ENCODE data around the gene NKX6-2.
"Not testable (repeated sequence)": the region's sequence is repeated elsewhere in the genome, so short reads cannot be mapped to it uniquely, and the experiment has no call there.

NKX6-2 gene

GRCh38 chr10:132780356-132780755 is 5.6 kb downstream of the NKX6-2 start:
- DNase-seq (ENCODE audit: low read depth in 2 of 2), result no peak

GRCh38 chr10:132779549-132780294 is 6.2 kb downstream of the NKX6-2 start:
- DNase-seq (ENCODE audit: low read depth in 2 of 2), result no peak

- DNase-seq (ENCODE audit: low read depth in 2 of 2), result no peak
Measured at GRCh38 chr10:132777441-132777840, 8.5 kb downstream of the NKX6-2 start.

GRCh38 chr10:132776821-132777220 is 9.1 kb downstream of the NKX6-2 start:
- DNase-seq (ENCODE audit: low read depth in 2 of 2), result no peak

- no peak for DNase-seq (ENCODE audit: low read depth in 2 of 2)
Measured at GRCh38 chr10:132776186-132776585, 9.8 kb downstream of the NKX6-2 start.

- DNase-seq (ENCODE audit: low read depth in 2 of 2), result no peak
Measured at GRCh38 chr10:132774902-132775863, 10.8 kb downstream of the NKX6-2 start.

- DNase-seq (ENCODE audit: low read depth in 2 of 2), result no peak
Measured at GRCh38 chr10:132774181-132774901, 11.6 kb downstream of the NKX6-2 start.

GRCh38 chr10:132772816-132773215 is 13.1 kb downstream of the NKX6-2 start:
- DNase-seq (ENCODE audit: low read depth in 2 of 2), result not testable (repeated sequence)

GRCh38 chr10:132770061-132771021 is 15.6 kb downstream of the NKX6-2 start:
- DNase-seq (ENCODE audit: low read depth in 2 of 2), result no peak

GRCh38 chr10:132768346-132769248 is 17.4 kb downstream of the NKX6-2 start:
- no peak for DNase-seq (ENCODE audit: low read depth in 2 of 2)

GRCh38 chr10:132766291-132766690 is 19.7 kb downstream of the NKX6-2 start:
- DNase-seq (ENCODE audit: low read depth in 2 of 2), result no peak

- no peak for DNase-seq (ENCODE audit: low read depth in 2 of 2)
Measured at GRCh38 chr10:132765435-132765834, 20.5 kb downstream of the NKX6-2 start.

GRCh38 chr10:132764108-132764507 is 21.8 kb downstream of the NKX6-2 start:
- no peak for DNase-seq (ENCODE audit: low read depth in 2 of 2)

- no peak for DNase-seq (ENCODE audit: low read depth in 2 of 2)
Measured at GRCh38 chr10:132763545-132763944, 22.4 kb downstream of the NKX6-2 start.

GRCh38 chr10:132762267-132762666 is 23.7 kb downstream of the NKX6-2 start:
- no peak for DNase-seq (ENCODE audit: low read depth in 2 of 2)

GRCh38 chr10:132761395-132762060 is 24.4 kb downstream of the NKX6-2 start:
- no peak for DNase-seq (ENCODE audit: low read depth in 2 of 2)

GRCh38 chr10:132758865-132759264 is 27.1 kb downstream of the NKX6-2 start:
- no peak for DNase-seq (ENCODE audit: low read depth in 2 of 2)

GRCh38 chr10:132757171-132757570 is 28.8 kb downstream of the NKX6-2 start:
- DNase-seq (ENCODE audit: low read depth in 2 of 2), result no peak

- DNase-seq (ENCODE audit: low read depth in 2 of 2), result no peak
Measured at GRCh38 chr10:132756591-132756990, 29.4 kb downstream of the NKX6-2 start.

Data from stimulated activated CD8-positive, alpha-beta memory T cell treated with anti-CD3 and anti-CD28 coated beads, Interleukin-15, amount 100 ng/mL, for 4 hours (primary cell).